ENCODE results near the gene CST1.
"Not testable (repeated sequence)": the region's sequence is repeated elsewhere in the genome, so short reads cannot be mapped to it uniquely, and the experiment has no call there.

The CST1 gene

GRCh38 chr20:23750786-23751185, at the start of gene CST1:
TSS of gene CST1 (minus strand) at chr20:23750935. CDS start at chr20:23750866, 69 bp downstream.
- not testable (repeated sequence) for H3K4me3 ChIP-seq; H3K27ac ChIP-seq; H3K9ac ChIP-seq; H3K4me2 ChIP-seq; H3K9me3 ChIP-seq (replicated peaks in 1 of 11); H3K36me3 ChIP-seq; H4K20me1 ChIP-seq; H3K27me3 ChIP-seq
- peaks cover 0 to 14% (median 8%) of the 10 kb centered on the region in 10 experiments; a peak in 11 of 20 replicates for H3K4me1 ChIP-seq

DNA sequence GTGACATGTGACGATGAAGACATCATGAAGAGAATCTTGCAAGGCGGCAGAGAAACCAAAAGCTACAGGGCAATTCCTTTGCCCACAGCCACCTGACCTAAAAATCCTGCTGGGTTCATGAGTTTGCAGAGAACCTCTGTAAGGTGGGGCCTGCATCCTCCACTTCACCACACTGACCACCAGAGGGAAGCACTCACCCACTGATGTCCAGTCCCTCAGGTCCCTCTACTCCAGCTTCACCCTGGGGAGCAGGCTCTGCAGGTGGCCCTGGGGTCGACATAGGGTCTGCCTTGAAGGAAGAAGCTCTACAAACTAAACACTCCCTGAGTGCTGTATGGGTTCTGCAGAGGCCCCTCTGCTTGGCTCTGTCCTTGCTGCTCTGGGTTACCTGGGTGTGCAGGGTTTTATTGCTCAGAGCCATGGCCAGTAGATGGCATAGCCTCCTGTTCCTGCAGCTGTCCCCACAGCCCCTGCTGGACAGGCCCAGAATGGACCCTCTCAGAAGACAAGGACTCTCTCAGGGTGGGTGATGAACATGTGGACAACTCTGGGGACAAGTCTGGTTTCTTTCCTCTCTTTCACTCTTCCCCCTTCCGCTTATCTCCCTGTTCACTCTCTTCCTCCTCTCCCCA, 48.6 kb upstream of the CST1 start:
- not testable (repeated sequence) for H3K27ac ChIP-seq; H3K36me3 ChIP-seq; H3K4me3 ChIP-seq; H3K9me3 ChIP-seq (replicated peaks in 1 of 11); H4K20me1 ChIP-seq; H3K9ac ChIP-seq; H3K4me2 ChIP-seq; H3K27me3 ChIP-seq
- H3K4me1 ChIP-seq, result peaks cover 0 to 13% (median 6%) of the 10 kb centered on the region in 10 experiments; a peak in 7 of 20 replicates

DNA sequence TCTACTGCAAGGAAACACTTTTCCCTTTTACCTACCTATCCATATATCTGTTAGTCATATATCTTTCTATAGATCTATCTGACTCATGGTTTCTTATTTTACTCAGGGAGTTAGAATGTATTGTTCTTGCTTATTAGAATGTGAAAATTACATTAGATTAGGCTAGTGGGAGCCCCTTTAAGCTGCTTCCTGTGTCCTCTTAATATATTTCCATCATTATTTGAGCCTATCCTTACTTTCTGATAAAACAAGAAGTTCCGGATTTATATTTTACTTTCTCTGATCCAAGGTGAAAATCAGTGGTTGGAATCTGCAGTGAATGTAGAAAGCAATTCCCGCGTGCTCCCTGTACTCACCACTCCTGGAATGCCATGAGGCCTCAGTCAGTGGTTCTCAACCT, 44.8 kb upstream of the CST1 start:
- H3K4me2 ChIP-seq, result no peak overlapping the region

GRCh38 chr20:23794841-23795240, 44.1 kb upstream of the CST1 start:
- Histone ChIP-seq H3K36me3 (no peaks in the 10 kb centered on the region), H3K4me2 (no peak overlapping the region), H3K9ac (no peak overlapping the region), H3K4me3 (no peak overlapping the region), H3K9me3 (replicated peaks in 1 of 11) (no peaks in the 10 kb centered on the region), H4K20me1 (no peaks in the 10 kb centered on the region), H3K27me3 (no peaks in the 10 kb centered on the region), H3K4me1 (peaks cover 0 to 13% (median 6%) of the 10 kb centered on the region in 10 experiments; a peak in 7 of 20 replicates), H3K27ac (no peak overlapping the region)
- no peak for TF ChIP-seq Cebpa-rat (IDR thresholded peaks at IDR 0.05)

More for the DNA sequence above, 44.8 kb upstream of the CST1 start:
- Histone ChIP-seq H3K36me3 (no peaks in the 10 kb centered on the region), H3K27me3 (no peaks in the 10 kb centered on the region), H4K20me1 (no peaks in the 10 kb centered on the region), H3K9ac (no peak overlapping the region), H3K9me3 (replicated peaks in 1 of 11) (no peaks in the 10 kb centered on the region), H3K4me3 (no peak overlapping the region), H3K27ac (no peak overlapping the region), H3K4me1 (peaks cover 0 to 13% (median 6%) of the 10 kb centered on the region in 10 experiments; a peak in 7 of 20 replicates)
- TF ChIP-seq Cebpa-rat (IDR thresholded peaks at IDR 0.05), result no peak

DNA sequence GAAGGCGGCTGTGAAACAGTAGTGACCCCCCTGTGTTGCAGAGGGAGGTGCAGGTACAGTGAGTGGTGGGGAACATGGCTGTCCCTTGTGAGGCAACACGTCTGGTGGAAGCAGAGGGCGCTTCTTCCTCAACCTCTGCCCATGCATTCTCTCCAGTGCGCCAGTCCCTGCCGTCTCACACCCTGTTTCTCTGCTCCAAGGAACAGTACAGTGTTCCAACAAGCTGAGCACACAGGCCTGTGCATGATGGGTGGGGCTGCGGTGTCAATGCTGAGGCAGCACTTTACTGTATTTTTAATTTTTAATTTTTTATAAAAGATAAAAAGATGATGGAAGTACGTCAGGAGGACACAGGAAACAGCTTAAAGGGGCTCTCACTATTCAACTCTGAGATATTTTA, 43.3 kb upstream of the CST1 start:
- no peaks in the 10 kb centered on the region; a peak in 1 of 22 replicates for H3K9me3 ChIP-seq (replicated peaks in 1 of 11)
- no peak overlapping the region for H3K4me2 ChIP-seq
- H3K36me3 ChIP-seq, result no peaks in the 10 kb centered on the region
- no peak overlapping the region for H3K4me3 ChIP-seq
- no peak for TF ChIP-seq Cebpa-rat (IDR thresholded peaks at IDR 0.05)
- no peak overlapping the region for H3K9ac ChIP-seq
- H3K4me1 ChIP-seq, result peaks cover 0 to 13% (median 6%) of the 10 kb centered on the region in 10 experiments; a peak in 7 of 20 replicates
- no peaks in the 10 kb centered on the region for H3K27me3 ChIP-seq
- no peaks in the 10 kb centered on the region for H4K20me1 ChIP-seq
- no peak overlapping the region for H3K27ac ChIP-seq

- no peak overlapping the region for H3K9ac ChIP-seq
- H3K9me3 ChIP-seq (replicated peaks in 1 of 11), result peaks cover 0 to 10% (median 4%) of the 10 kb centered on the region in 11 experiments; a peak in 9 of 22 replicates
- no peaks in the 10 kb centered on the region for H3K36me3 ChIP-seq
- H3K27me3 ChIP-seq, result no peaks in the 10 kb centered on the region
- H3K27ac ChIP-seq, result no peak overlapping the region
- H3K4me2 ChIP-seq, result no peak overlapping the region
- peaks cover 0 to 23% (median 16%) of the 10 kb centered on the region in 10 experiments; a peak in 13 of 20 replicates for H3K4me1 ChIP-seq
- no peak overlapping the region for H3K4me3 ChIP-seq
- no peak for TF ChIP-seq Cebpa-rat (IDR thresholded peaks at IDR 0.05)
- H4K20me1 ChIP-seq, result no peaks in the 10 kb centered on the region
Measured at GRCh38 chr20:23783447-23783846, 32.7 kb upstream of the CST1 start.

GRCh38 chr20:23782366-23782983, 31.7 kb upstream of the CST1 start:
- H3K4me1 ChIP-seq, result peaks cover 0 to 26% (median 16%) of the 10 kb centered on the region in 10 experiments; a peak in 13 of 20 replicates
- peaks cover 0 to 7% (median 1%) of the 10 kb centered on the region in 11 experiments; a peak in 9 of 22 replicates for H3K9me3 ChIP-seq (replicated peaks in 1 of 11)
- no peak for TF ChIP-seq Cebpa-rat (IDR thresholded peaks at IDR 0.05)
- H3K27me3 ChIP-seq, result no peaks in the 10 kb centered on the region
- H3K27ac ChIP-seq, result no peak overlapping the region
- H4K20me1 ChIP-seq, result no peaks in the 10 kb centered on the region
- no peak overlapping the region for H3K4me3 ChIP-seq
- no peaks in the 10 kb centered on the region for H3K36me3 ChIP-seq
- H3K9ac ChIP-seq, result no peak overlapping the region
- H3K4me2 ChIP-seq, result peak overlapping the region in 8 of 11 experiments; percentile 13 to 77 (median 60); a peak in 14 of 22 replicates

DNA sequence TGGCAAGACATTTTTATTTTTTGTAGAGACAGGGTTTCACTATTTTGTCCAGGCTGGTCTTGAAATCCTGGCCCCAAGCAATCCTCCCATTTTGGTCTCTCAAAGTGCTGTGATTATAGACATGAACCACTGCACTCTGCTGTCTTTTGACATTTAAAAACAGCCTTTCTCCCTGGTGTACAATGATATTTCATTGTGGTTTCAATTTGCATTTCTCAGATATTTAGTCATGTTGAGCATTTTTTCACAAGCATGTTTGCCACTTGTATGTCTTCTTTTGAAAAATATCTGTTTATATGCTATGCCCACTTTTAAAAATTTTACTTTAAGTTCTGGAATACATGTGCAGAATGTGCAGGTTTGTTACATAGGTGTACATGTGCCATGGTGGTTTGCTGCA, 27.9 kb upstream of the CST1 start:
- not testable (repeated sequence) for H3K9ac ChIP-seq, H4K20me1 ChIP-seq, H3K4me3 ChIP-seq, H3K27ac ChIP-seq, H3K27me3 ChIP-seq, H3K36me3 ChIP-seq
- peaks cover 0 to 11% (median 5%) of the 10 kb centered on the region in 11 experiments; a peak in 5 of 22 replicates for H3K9me3 ChIP-seq (replicated peaks in 1 of 11)
- peaks cover 0 to 53% (median 37%) of the 10 kb centered on the region in 10 experiments; a peak in 16 of 20 replicates for H3K4me1 ChIP-seq
- H3K4me2 ChIP-seq, result peak overlapping the region in 3 of 11 experiments; percentile 26 to 34 (median 27); a peak in 3 of 22 replicates

DNA sequence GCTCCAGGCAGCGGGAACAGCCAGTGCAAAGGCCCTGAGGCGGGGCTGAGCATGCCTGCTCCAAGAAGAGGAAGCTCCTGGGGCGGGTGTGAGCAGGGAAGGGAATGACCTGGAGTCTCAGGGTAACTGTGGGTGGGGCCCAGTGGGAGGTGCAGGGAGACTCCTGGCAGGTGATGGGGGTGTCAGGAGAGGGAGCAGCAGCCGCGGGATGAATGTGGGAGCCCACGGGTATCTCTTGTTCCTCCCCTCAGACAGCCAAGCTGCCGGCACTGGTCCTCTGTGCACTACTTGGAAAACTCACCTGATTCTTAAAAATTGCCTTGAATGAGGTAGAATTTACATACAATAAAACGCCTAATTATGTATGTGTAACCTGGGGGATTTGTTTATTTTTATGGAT, 26.6 kb upstream of the CST1 start:
- not testable (repeated sequence) for H3K27ac ChIP-seq, H4K20me1 ChIP-seq, H3K4me2 ChIP-seq, H3K4me3 ChIP-seq, H3K9ac ChIP-seq, H3K27me3 ChIP-seq, H3K36me3 ChIP-seq
- Histone ChIP-seq H3K9me3 (replicated peaks in 1 of 11) (peaks cover 0 to 11% (median 5%) of the 10 kb centered on the region in 11 experiments; a peak in 5 of 22 replicates), H3K4me1 (peaks cover 0 to 48% (median 32%) of the 10 kb centered on the region in 10 experiments; a peak in 16 of 20 replicates)
